Putamen (tissue), 1 donor: ENCODE results near the gene IFRD2.
A peak's percentile ranks its signal among the peaks of the same experiment; 100 is the strongest.
"Not testable (repeated sequence)": the region's sequence is repeated elsewhere in the genome, so short reads cannot be mapped to it uniquely, and the experiment has no call there.

Experiments used
- DNase-seq: peaks from one replicate; pipeline ENCODE4 v3.0.0-alpha.2; 2016; ENCODE audit warnings: low spot score

Gene IFRD2

DNA sequence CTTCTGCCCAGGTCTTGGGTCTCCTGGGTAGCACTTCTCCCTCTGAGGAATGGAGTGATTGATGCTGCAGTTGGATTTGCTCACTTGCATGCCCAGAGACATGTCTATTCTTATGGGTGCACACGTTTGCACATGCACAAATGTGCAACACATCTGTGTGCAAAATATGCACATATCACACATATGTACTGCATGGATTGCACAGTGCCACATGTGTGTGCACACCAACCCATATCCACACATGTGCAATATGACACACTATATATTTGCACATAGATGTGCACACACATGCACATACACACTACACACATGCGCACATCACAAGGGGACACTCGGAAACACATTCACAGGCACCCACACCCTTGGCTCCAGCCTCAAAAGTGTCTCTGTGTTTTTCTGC lies 24.0 kb downstream of the IFRD2 start:
- no peak for DNase-seq

DNA sequence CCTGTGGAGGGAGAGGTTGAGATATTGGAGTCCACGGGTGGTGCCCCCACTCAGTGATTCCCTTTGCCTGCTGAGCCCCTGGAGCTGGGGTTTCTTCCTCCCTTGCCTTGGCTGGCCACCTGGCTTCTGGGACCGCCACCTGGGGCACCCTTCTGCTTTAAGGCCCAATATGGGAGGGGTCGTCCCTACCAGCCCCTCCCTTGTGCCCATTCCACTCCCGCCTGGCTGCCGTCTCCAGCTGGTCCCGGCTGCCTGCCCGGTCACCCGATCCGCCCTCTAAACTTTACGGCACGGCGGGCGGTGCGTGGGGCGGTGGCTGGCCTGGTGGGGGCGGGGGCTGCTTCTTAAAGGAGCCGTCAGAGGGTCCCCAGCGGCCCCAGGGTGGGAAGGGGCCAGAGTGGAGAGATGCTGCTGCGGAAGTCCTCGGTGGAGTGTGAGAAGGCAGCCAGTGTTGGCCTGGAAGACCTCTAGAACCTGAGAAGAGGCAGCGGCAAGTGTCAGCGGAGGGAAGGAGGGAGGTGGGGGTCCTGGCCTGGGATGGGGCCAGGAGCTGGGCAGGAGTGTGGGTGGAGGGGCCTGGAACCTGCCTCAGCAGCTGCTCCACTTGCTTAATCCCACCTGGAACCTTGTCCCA lies 24.8 kb downstream of the IFRD2 start:
- DNase-seq, result peak; percentile 72

DNA sequence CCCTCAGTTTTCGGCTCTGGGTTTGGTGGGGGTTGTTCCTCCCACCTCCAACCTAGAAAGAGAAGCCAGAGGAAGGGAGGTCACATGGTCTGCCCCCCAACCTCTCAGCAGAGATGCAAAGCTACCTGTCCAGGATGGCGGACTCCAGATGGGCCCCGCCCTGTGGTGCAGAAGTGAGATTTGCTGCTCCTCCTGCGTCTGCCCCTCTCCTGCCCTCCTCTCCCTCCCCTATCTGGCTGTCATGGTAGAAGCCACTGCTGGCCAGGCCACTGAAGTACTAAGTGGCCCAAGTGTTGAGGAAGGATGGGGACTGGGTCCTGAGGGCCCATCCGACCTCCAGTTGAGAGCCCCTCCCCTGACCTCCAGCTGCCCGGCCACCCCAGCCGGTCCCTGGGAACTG lies 25.4 kb downstream of the IFRD2 start:
- no peak for DNase-seq

DNA sequence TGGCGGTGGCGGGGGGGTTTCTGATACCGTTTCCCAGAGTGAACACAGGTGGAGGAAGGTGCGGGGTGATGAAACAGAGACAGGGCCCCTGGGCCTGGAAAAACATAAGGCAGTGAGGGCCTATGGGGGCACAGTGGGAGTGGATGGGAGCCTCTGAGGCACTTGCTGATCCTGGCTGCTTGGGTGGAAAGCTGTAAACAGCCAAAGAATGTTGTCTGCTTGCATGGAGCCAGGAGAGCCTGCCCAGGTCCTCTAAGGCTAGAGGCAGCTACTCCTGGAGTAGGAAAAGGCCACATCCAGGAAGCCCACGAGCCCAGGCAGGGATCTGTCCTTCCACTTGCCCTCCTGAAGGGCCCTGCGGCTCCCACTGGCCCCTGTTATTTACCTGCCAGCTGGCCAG lies 26.2 kb downstream of the IFRD2 start:
- no peak for DNase-seq

DNA sequence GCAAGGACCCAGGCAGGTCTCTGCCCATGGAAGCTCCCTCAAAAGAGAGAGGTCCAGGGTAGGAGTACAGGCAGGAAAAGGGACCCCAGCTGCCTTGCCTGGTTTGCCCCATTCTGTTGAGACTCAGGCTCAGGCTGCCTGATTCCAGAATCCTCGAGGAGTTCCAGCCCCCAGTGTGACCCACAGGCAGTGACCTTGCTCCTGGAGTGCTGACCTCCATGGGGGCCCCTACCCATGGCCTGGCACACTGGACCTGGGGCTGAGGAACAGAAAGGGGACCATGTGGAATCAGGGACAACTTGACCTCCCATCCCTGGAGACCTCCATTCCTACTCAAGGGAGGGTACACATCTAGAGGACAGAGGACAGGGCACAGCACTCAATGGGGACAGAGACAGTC lies 26.7 kb downstream of the IFRD2 start:
- DNase-seq, result no peak

DNA sequence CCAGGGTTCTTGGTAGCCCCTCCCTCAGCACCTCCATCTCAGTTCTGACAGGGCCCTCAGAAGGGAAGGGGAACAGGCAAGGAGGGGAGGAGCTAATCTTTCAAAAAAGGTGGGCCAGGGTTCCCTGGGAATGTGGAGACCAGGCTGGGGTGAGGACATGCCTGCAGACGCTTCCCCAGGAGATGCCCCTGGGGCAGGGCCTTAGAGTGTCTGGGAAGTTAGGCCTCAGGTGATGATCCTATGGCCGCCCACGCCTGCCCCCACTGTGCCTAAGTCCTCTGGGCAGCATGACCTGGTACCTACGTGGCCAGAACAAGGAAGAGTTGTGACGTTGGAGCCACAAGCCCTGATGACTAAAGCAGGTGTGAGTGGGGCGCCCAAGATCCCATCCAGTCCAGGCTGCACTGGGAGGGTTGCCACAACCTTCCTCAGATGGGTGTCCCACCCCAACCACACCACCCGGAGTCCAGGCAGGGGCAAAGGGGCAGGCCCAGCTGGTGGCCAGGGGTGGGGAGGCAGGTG lies 27.2 kb downstream of the IFRD2 start:
- DNase-seq, result no peak

DNA sequence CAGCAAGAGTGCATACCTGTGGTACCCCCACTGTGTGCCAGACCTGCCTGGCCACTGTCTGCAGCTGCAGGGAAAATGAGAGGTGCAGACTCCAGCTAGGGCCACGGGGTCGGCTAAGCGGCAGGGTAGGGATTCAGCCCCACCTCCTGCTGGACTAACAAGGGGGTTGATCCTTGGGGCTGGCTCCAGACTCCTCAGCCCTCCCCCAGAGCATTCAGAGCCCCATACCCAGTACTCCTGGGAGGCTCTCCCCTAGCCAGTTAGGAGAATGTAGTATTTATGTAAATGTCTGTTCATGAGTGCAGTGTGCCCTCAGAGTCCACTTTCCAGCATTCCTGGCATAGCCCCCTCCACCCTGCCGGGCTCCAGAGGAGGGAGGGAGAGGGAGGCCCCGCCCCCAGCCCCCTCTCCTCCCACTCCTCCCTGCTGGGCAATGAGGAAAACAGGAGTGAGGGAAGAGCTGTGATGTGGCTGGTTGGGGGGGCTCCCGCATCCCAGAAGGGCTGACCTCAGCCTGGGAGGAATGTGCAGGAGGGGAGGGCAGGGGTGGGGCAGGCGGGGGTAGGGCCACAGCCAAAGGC lies 27.8 kb downstream of the IFRD2 start:
- peak; percentile 92 for DNase-seq

DNA sequence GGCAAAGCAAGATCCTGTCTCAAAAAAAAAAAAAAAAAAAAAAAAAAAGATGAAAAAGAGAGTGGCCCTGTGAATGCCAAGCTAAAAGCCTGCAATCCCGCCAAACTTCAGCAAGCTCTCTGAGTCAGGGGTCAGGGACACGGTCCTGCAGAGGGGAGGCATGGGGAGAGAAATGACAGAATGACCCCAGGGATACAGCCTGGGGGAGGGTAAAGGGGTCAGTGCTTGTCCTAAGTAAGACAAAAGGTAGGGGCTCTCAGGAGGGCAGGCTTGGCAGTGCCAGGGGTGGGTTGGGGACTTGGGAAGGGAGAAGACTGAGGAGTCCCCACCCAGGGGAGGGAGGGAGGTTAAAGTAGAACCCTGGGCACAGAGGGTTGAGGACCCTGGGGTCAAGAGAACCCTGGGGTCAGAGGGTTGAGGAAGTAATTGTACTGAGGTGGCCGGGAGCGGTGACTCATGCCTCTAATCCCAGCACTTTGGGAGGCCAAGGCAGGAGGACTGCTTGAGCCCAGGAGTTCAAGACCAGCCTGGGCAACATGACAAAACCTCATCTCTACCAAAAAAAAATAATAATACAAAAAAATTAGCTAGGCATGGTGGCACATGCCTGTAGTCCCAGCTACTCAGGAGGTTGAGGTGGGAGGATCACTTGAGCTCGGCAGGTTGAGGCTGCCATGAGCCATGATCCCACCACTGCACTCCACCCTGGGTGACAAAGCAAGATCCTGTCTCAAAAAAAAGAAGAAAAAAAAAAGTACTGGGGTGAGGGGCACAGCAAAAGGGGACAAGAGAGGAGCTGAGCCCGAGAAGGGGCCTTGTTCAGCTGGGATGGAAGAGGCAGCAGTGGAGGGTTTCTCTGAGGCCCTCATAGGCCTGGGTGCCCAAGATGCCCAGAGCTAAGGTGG lies 28.5 kb downstream of the IFRD2 start:
- no peak for DNase-seq

DNA sequence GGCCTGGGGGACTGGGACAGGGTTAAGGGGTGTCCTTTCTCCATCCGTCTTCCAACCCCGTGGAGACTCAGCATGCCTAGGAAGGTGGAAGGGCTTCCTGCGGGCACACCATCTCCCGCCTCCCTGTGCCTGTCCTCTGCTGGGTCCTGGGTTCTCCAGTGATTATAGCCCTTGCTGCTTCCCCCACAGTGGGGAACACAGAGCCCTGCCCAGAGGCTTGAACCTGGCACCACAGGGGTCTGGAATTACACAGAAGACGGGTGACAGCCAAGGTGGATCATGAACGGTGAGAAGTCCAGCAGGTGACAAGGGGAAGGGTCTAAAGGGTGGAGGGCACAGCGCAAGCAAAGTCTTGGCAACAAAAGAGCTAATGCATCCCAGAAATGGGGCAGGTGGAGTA lies 29.5 kb downstream of the IFRD2 start:
- no peak for DNase-seq

DNA sequence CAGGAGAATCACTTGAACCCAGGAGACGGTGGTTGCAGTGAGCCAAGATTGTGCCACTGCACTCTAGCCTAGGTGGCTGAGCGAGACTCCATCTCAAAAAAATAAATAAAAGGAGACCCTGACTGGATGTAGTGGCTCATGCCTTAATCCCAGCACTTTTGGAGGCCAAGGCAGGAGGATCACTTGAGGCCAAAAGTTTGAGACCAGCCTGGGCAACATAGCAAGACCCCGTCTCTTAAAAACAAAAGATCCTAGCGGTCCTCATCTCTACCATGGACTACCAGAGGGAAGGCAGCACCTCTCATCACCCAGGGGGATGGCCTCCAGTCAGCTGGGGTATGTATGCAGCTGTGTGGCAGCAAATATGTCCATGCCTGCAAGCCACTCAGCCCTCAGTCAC lies 30.0 kb downstream of the IFRD2 start:
- DNase-seq, result not testable (repeated sequence)

DNA sequence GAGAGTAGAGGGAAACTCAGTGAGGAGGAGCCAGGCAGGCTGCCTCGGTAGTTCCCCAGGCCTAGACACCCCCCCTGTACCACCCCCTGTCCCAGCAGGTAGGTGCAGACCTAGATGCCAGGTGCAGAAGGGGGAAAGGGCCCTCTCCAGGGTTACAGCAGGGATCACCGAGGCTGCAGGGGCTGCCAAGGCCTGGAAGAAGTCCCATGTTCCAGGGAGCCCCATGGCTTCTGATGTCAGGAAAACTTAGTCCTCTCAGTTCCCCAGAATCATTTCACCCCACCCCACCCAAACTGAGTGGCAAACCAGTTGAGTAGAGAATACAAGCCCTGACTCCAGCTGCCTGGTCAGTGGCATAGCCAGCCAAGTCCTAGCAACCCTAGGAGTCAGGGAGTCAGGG lies 30.7 kb downstream of the IFRD2 start:
- no peak for DNase-seq

DNA sequence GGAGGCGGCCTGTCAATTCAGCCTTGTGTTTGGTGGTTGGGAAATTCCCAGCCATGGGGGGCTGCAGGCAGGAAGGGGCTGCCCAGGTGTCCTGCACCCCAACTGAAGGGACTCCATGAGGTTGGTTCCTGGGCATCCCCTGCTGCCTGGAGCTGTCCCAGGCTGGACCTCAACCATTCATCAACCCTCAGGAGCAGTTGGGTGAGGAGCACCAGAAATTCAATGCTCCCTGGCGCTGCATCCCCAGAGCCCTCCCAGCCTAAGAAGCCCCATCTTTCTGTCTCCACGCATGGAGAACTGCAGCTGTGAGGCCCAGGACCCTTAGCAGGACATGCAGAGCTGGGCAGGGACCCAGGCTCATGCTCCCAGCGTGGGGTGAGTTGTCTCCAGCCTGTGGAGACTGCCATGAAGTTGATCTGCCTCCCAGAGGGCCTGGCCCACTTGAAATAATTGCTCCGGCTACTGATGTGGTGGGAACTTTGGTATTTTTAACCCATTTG lies 31.2 kb downstream of the IFRD2 start:
- DNase-seq, result no peak

DNA sequence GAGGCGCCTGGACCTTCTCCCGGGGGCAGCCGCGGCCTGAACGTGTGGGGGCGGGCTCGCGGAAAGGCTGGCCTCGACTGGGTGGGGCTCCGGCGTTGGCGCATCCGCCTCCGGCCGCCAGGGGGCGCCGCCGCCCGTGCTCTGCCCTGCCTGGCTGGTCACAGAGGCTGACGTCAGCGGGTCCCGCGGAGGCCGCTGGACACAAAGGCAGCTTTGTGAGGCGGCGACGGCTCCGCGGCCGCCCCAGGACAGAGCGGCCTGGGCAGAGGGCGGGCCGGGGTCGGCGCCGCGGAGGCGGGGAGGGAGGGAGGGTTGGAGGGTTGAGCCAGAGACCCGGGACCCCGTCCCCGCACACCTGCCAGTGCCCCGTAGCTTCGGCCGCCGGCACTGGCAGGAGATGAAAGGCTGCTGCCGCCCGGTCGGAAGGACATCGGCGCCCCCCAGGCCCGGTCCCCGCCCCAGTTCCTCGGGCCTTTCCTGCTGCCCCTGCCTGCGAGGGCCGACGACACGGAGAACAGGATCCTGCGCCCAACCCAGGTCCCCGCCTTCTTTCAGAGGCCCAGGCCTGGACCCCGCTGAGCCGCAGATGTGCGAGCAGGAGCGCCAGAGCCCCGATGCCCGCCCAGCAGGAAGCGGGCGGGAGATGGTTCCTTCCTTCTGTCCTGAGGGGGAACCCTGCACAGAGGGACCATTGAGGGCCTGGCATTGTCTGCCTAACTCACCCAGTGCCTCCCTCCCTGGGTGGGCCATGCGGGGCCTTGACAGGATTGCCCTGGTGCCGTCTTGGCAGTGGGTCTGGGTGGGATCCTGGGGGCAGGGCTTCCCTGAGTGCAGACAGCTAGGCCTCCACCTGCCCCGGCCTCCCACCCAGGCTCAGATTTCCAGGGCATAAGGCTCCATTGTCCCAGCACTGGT lies 31.9 kb downstream of the IFRD2 start:
- peak; percentile 95 for DNase-seq

DNA sequence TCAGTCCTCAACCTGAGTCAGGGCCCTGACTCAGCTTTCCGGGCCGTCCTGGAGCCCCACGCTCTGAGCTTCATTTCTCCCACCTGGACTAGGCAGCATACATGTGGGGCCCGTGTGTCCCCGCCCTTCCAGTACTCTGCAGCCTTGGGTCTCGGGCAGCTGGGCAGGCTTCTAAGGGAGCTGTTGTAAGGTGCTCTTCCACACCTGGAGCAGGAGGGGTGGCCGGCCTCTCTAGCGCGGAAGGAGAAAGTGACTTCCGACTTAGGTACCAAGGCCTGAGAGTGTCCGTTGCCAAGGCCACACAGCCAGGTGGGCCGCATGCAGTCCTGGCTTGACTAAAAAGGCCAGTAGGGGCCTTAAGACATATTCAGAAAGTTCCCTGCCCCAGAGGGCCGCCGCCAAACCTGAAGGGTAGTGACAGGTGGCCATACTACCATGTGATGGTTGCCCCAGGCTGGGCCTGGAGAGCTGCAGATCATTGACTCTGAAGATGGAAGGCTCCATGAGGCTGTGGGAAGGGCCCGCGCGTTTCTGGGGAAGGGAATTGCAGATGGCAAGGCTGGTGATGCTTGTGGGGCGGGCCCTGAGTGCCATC lies 32.7 kb downstream of the IFRD2 start:
- DNase-seq, result no peak

DNA sequence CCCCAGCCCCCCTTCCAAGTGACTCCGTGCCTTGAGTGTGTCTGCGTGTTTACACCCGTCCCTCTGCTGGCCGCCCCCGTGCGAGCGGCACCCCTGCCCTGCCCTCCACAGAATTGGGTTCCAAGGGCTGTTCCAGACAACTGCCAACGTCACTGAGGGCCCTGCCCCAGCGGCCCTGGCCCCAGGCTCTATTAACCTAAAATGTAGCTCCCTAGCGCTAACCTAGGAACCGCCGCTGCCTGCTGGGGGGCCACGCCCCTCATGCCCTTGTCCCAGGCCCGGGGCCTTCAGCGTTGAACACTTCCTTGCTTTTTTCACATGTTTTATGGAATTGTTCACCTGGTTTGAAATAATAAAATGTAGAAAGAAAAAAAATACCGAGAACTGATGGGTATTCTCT lies 33.2 kb downstream of the IFRD2 start:
- no peak for DNase-seq

DNA sequence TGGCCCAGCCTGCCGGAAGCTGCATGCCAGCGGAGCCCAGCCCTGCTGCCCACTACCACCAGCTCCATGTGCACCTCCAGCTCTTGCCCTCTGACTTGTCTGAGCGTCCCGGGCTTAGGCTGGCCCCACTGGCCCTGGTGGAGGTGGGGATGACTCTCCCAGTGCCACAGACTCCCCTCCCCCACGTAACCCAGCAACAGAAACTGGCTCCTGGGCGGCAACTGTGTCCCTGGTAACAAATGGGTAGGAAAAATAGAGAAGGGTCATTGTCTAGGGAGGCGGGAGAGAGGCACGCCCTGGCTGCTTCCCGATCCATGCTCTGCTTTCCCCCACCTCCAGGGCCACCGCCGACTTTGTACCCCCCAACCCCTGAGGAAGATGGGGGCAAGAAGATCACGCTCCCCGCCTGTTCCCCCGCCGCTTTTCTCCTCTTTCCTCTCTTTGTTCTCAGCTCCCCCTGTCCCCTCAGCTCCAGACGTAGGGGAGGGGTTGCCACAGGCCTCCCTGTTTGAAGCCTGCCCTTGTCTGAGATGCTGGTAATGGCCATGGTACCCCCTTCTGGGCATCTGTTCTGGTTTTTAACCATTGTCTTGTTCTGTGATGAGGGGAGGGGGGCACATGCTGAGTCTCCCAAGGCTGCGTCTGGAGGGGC lies 34.1 kb downstream of the IFRD2 start:
- no peak for DNase-seq

DNA sequence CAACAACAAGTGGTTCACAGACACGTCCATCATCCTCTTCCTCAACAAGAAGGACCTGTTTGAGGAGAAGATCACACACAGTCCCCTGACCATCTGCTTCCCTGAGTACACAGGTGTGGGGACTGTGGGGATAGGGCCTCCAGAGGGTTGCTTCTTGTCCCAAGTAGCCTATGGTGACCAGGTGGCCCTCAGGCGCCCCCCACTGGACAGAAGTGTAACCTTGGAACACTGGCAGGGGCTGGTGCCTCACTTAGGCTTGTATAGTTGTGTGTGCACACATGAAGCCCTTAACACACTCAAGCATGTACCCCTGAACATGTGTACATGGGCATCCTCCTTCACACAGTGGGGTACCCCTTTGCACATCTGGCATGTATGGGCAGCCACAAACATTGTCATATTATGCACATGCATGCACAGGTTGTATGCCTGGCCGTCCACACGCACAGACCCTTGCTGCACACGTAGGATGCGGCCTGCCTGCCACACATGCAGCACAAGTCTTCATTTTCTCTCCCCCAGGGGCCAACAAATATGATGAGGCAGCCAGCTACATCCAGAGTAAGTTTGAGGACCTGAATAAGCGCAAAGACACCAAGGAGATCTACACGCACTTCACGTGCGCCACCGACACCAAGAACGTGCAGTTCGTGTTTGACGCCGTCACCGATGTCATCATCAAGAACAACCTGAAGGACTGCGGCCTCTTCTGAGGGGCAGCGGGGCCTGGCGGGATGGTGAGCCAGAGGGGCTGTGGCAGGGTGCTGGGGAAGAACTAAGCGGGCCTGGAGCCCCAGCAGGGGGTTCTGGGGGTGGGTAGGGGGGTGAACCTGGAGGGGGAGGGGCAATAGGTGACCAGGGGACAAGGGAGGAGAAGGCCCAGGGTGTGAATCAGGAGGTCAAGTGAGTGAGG lies 35.0 kb downstream of the IFRD2 start:
- DNase-seq, result no peak

DNA sequence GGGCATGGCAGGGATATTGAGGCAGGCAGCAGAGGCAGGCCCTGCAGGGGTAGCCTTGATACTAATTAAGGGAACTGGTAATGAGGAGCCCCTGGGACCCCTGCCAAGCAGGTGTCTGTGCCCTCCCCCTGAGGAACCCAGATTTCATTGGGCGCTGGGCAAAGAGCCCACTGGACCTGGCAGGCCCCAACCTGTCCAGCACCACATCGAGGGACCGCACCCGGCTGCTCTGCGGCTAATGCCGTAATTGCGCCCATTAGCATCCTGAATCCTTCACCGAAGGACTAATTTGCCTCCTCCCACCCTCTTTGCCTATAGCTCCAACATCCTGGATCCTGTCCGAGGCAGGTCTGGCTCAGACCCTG lies 37.0 kb downstream of the IFRD2 start:
- no peak for DNase-seq

DNA sequence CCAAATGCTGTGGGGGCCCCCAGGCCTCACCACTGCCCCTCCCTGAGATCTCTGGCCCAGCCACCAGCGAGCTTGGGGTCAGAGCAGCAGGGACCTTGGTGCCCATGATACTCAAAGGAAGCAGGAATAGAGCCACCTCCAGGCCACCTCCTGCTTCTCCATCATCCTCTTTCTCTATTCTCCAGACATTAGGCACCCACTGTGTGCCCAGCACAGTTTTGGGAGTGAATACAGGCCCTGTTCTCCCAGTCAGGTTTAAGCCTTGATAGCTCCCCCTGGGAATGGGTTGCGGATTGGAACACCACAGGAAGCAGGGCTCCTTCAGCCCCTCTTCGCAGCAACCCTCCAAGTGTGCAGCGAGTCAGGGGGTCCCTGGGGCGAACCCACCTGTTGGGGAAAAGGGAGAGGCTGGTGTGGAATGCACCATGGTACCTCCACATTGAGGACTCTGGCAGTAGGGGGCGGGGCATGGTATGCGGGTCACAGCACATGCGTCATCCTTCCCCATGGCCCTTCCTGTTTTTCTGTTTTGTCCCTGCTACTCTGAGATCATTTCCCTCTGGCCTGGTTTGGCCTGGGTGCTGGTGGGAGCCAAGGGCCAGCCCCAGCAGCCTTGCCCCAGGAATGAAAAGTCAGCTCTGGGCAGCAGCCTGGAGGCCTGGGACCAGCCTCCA lies 37.5 kb downstream of the IFRD2 start:
- no peak for DNase-seq
